SK-N-SH treated with all-trans-retinoic acid at 6 μM for 48 hours (cell line): ENCODE results near the gene MRGPRE.

ENCODE experiments used
- ARNTL ChIP-seq: fragments of 450-650 bp; formaldehyde crosslinking; IDR thresholded peaks from 2 replicates; pipeline ENCODE4 v1.5.0; 2020; ENCODE audit warnings: low read depth, mild to moderate bottlenecking, moderate library complexity, borderline replicate concordance
- BACH2 ChIP-seq: fragments of 250-450 bp; sonication (Bioruptor Pico); IDR thresholded peaks from 2 replicates; pipeline ENCODE4 v1.9.0; 2021; ENCODE audit warnings: mild to moderate bottlenecking, borderline replicate concordance
- PPARA ChIP-seq: fragments of 250-450 bp; sonication (Bioruptor Pico); IDR thresholded peaks from 2 replicates; pipeline ENCODE4 v1.5.0; 2020; ENCODE audit warnings: mild to moderate bottlenecking, borderline replicate concordance
- RARB ChIP-seq: fragments of 250-450 bp; sonication (Bioruptor Pico); IDR thresholded peaks from 2 replicates; pipeline ENCODE4 v1.8.0; 2021; ENCODE audit warnings: mild to moderate bottlenecking, moderate library complexity
- ZC3H10 ChIP-seq: fragments of 250-450 bp; sonication (Bioruptor Pico); IDR thresholded peaks from 2 replicates; pipeline ENCODE4 v1.5.1; 2021; ENCODE audit warnings: mild to moderate bottlenecking, moderate library complexity
- ZFP30 ChIP-seq: fragments of 450-650 bp; formaldehyde crosslinking; IDR thresholded peaks from 2 replicates; pipeline ENCODE4 v1.5.0; 2022; ENCODE audit warnings: mild to moderate bottlenecking, moderate library complexity
- TF ChIP-seq, protein P1 (sequence below): fragments of 250-450 bp; sonication (Bioruptor Pico); IDR thresholded peaks from 2 replicates; pipeline ENCODE4 v1.5.0; 2020; ENCODE audit warnings: mild to moderate bottlenecking, moderate library complexity
- TF ChIP-seq, protein P2 (sequence below): fragments of 250-450 bp; sonication (Bioruptor Pico); IDR thresholded peaks from 2 replicates; pipeline ENCODE4 v1.8.0; 2020; ENCODE audit warnings: mild to moderate bottlenecking, moderate library complexity, borderline replicate concordance

DNA sequence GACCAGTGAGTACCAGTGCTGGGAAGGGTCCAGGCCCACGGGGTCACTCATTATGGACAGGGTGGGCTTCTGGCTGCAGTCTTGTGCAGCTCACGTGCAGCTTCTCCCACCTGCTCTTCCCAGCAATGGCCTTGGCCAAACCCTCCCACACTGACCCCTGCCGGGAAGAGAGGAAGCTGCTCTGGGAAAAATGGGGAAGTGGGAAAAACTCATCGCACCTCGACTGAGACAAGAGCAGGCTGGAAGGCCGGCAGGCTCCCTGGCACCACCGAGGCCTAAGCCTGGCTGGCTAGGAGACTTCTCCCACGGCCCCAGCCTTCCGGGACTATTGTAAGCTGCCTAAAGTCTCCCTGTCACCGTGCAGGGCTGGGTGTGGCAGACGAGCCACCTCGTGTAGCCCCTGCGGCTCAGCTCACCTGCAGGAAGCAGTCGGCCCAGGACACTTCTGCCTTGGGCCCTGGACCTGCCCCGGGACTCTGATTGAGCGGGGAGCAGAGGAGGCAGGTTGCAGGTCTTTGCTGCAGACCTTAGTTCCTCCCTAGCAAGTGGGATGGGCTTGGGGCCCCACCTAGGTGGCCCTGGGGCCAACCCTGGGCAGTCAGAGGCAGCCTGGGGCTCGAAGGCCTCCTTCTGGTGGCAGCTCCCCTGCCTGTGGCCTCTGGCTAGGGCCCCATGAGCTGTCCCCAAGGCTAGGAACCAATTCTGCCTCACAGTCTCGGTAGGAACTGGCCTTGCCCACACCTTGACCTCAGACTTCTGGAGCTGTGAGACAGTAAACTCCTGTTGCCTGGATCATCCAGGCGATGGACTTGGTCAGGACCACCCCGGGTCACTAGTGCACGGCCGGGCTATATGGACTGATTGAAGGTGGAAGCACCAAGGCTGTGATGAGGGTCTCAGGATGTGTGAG is 36.7 kb downstream of the MRGPRE start:
- TF ChIP-seq, protein P1, sequence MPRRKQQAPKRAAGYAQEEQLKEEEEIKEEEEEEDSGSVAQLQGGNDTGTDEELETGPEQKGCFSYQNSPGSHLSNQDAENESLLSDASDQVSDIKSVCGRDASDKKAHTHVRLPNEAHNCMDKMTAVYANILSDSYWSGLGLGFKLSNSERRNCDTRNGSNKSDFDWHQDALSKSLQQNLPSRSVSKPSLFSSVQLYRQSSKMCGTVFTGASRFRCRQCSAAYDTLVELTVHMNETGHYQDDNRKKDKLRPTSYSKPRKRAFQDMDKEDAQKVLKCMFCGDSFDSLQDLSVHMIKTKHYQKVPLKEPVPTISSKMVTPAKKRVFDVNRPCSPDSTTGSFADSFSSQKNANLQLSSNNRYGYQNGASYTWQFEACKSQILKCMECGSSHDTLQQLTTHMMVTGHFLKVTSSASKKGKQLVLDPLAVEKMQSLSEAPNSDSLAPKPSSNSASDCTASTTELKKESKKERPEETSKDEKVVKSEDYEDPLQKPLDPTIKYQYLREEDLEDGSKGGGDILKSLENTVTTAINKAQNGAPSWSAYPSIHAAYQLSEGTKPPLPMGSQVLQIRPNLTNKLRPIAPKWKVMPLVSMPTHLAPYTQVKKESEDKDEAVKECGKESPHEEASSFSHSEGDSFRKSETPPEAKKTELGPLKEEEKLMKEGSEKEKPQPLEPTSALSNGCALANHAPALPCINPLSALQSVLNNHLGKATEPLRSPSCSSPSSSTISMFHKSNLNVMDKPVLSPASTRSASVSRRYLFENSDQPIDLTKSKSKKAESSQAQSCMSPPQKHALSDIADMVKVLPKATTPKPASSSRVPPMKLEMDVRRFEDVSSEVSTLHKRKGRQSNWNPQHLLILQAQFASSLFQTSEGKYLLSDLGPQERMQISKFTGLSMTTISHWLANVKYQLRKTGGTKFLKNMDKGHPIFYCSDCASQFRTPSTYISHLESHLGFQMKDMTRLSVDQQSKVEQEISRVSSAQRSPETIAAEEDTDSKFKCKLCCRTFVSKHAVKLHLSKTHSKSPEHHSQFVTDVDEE = no peak
- no peak for TF ChIP-seq PPARA
- TF ChIP-seq BACH2 = no peak
- no peak for TF ChIP-seq ARNTL (CRISPR knock-in tag)
- TF ChIP-seq, protein P2, sequence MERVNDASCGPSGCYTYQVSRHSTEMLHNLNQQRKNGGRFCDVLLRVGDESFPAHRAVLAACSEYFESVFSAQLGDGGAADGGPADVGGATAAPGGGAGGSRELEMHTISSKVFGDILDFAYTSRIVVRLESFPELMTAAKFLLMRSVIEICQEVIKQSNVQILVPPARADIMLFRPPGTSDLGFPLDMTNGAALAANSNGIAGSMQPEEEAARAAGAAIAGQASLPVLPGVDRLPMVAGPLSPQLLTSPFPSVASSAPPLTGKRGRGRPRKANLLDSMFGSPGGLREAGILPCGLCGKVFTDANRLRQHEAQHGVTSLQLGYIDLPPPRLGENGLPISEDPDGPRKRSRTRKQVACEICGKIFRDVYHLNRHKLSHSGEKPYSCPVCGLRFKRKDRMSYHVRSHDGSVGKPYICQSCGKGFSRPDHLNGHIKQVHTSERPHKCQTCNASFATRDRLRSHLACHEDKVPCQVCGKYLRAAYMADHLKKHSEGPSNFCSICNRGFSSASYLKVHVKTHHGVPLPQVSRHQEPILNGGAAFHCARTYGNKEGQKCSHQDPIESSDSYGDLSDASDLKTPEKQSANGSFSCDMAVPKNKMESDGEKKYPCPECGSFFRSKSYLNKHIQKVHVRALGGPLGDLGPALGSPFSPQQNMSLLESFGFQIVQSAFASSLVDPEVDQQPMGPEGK (CRISPR knock-in tag) = no peak
- no peak for TF ChIP-seq ZFP30 (CRISPR knock-in tag)
- TF ChIP-seq ZC3H10 (CRISPR knock-in tag) = no peak
- TF ChIP-seq RARB (CRISPR knock-in tag) = no peak
